ENCODE measurements around the gene TFAM.
"Not testable (repeated sequence)": the region's sequence is repeated elsewhere in the genome, so short reads cannot be mapped to it uniquely, and the experiment has no call there.

- not testable (repeated sequence) for TF ChIP-seq CTCF, POLR2A (IDR thresholded peaks at IDR 0.05)
Measured at GRCh38 chr10:58428436-58428835, 43.2 kb downstream of the TFAM start.
